Trophoblast cell (in vitro differentiated cells and primary cell): Measurements from ENCODE around the gene ZNF175. TPM values are rescaled to one million over a fixed set of nuclear protein-coding genes. Genes with fewer than 3 reads are reported as not detected.

Experiments
- DNase-seq, 2 donors: peaks; one replicate each; pipeline ENCODE4 v3.0.0-alpha.2; 2016
- H2AFZ ChIP-seq: 2 replicates; pipeline ENCODE4 v1.6.1; 2013; ENCODE audit warnings: low read length, moderate library complexity, mild to moderate bottlenecking; ENCODE audit not compliant: insufficient read depth, poor library complexity
- H2AK5ac ChIP-seq: 2 replicates; pipeline ENCODE4 v1.6.1; 2013; ENCODE audit warnings: mild to moderate bottlenecking, low read length
- H2BK120ac ChIP-seq: 2 replicates; pipeline ENCODE4 v1.6.1; 2013; ENCODE audit warnings: low read length, mild to moderate bottlenecking, moderate library complexity; ENCODE audit not compliant: insufficient read depth, poor library complexity
- H2BK12ac ChIP-seq: 2 replicates; pipeline ENCODE4 v1.6.1; 2013; ENCODE audit warnings: mild to moderate bottlenecking, low read length, moderate library complexity
- H2BK5ac ChIP-seq: 2 replicates; pipeline ENCODE4 v1.6.1; 2013; ENCODE audit warnings: low read length, low read depth, moderate library complexity, mild to moderate bottlenecking; ENCODE audit not compliant: poor library complexity
- H3K14ac ChIP-seq: 2 replicates; pipeline ENCODE4 v1.6.1; 2013; ENCODE audit warnings: mild to moderate bottlenecking, low read length
- H3K18ac ChIP-seq: 2 replicates; pipeline ENCODE4 v1.6.1; 2013; ENCODE audit warnings: mild to moderate bottlenecking, low read length
- H3K23ac ChIP-seq: 2 replicates; pipeline ENCODE4 v1.6.1; 2013; ENCODE audit warnings: low read length
- H3K27ac ChIP-seq: 2 replicates; pipeline ENCODE4 v1.5.1; 2013; ENCODE audit warnings: low read depth, mild to moderate bottlenecking, inconsistent platforms, low read length, moderate library complexity
- H3K27me3 ChIP-seq: 2 replicates; pipeline ENCODE4 v1.6.1; 2013; ENCODE audit warnings: inconsistent platforms, mild to moderate bottlenecking, low read length, moderate library complexity; ENCODE audit not compliant: insufficient read depth
- H3K36me3 ChIP-seq, 2 experiments: 1 replicate in 1 of 2; 2 replicates in 1 of 2; pipeline ENCODE4 v1.6.1; 2013; ENCODE audit warnings: low read length in 2 of 2, mild to moderate bottlenecking in 2 of 2, moderate library complexity in 1 of 2; ENCODE audit not compliant: insufficient read depth in 2 of 2, control insufficient read depth in 1 of 2
- H3K4ac ChIP-seq: 2 replicates; pipeline ENCODE4 v1.6.1; 2013; ENCODE audit warnings: low read depth, mild to moderate bottlenecking, low read length, moderate library complexity
- H3K4me1 ChIP-seq, 2 experiments: 1 replicate in 1 of 2; 2 replicates in 1 of 2; pipeline ENCODE4 v1.6.1; 2013; ENCODE audit warnings: low read length in 2 of 2, mild to moderate bottlenecking in 2 of 2, moderate library complexity in 1 of 2; ENCODE audit not compliant: insufficient read depth in 2 of 2, control insufficient read depth in 1 of 2
- H3K4me2 ChIP-seq: 2 replicates; pipeline ENCODE4 v1.6.1; 2013; ENCODE audit warnings: inconsistent platforms, mild to moderate bottlenecking, low read length, moderate library complexity
- H3K4me3 ChIP-seq: 2 replicates; pipeline ENCODE4 v1.5.1; 2013; ENCODE audit warnings: mild to moderate bottlenecking, low read depth, low read length, inconsistent platforms
- H3K79me1 ChIP-seq: one replicate; pipeline ENCODE4 v1.6.1; 2013; ENCODE audit warnings: low read length
- H3K79me2 ChIP-seq: 2 replicates; pipeline ENCODE4 v1.6.1; 2013; ENCODE audit warnings: low read length, mild to moderate bottlenecking; ENCODE audit not compliant: control insufficient read depth, insufficient read depth, poor library complexity
- H3K9ac ChIP-seq: 2 replicates; pipeline ENCODE4 v1.6.1; 2013; ENCODE audit warnings: mild to moderate bottlenecking, low read length
- H3K9me3 ChIP-seq: 2 replicates; pipeline ENCODE4 v1.6.1; 2013; ENCODE audit warnings: low read depth, mild to moderate bottlenecking, control low read depth, inconsistent platforms, low read length; ENCODE audit not compliant: insufficient read depth
- H4K12ac ChIP-seq: 2 replicates; pipeline ENCODE4 v1.6.1; 2013; ENCODE audit warnings: low read depth, mild to moderate bottlenecking, low read length, moderate library complexity
- H4K8ac ChIP-seq: 2 replicates; pipeline ENCODE4 v1.6.1; 2013; ENCODE audit warnings: low read depth, mild to moderate bottlenecking, low read length, moderate library complexity
- H4K91ac ChIP-seq: one replicate; pipeline ENCODE4 v1.6.1; 2013; ENCODE audit warnings: low read depth, mild to moderate bottlenecking, low read length, moderate library complexity
- WGBS: extraction: QIAGEN DNeasy Blood & Tissue Kit; methylation state at CpG from one replicate; pipeline ENCODE4 v1.1.7; 2013; ENCODE audit warnings: missing lambda C conversion rate; ENCODE audit not compliant: insufficient read length, insufficient coverage; ENCODE audit errors: extremely low coverage; 5-methylcytosine and 5-hydroxymethylcytosine counted together
- polyA plus RNA-seq: library from polyadenylated mRNA; stranded (reverse); fragments of 200-250 nt; gene quantifications from 2 replicates; pipeline ENCODE4 v1.2.3, GENCODE V29; 2013

ZNF175 gene
- 9.4 and 9.7 TPM in 2 replicates for polyA plus RNA-seq

DNA sequence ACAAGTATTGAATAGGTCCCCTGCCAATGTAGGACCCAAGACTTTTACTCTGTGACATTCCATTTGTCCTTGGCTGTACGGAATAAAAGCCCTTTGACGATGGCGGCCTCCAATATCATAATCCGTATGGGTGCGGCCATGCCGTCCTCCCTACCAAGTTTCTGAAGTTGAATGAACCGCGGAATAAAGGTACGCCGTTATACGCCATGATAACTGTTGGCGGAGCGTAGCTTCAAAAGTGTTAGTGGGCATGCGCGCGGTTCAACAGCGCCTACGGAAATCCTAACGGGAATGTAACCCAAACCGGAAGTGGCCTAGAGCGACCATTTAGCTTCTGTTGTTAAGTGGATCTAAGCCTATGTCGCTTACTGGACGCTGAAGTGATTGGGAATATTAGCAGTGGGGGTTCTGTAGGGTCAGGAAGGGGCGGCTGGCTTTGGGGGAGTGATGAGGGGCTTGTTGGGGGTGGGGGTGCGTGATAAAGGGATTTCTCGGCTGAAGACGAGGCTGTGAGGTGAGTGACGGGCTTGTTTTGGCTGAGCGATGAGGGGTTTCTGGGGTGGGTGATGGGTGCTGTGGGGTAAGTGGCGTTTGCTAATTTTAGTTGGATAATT is at the start of gene ZNF175:
ZNF175 (plus strand) TSS at position 322 of the 614 bp plus-strand sequence. CDS start 2,047 bp downstream, outside the sequence.
- H4K12ac ChIP-seq: peak within 1 kb of the TSS; percentile 52
- H2BK120ac ChIP-seq: no peak within 1 kb of the TSS
- H3K4me2 ChIP-seq: peak within 1 kb of the TSS; percentile 79
- no peaks in the 10 kb centered on the region for H3K27me3 ChIP-seq
- H3K4me1 ChIP-seq: peaks cover 9 to 11% of the 10 kb centered on the region in 2 experiments
- peaks cover 4% of the 10 kb centered on the region for H3K79me1 ChIP-seq
- no peak within 1 kb of the TSS for H3K27ac ChIP-seq
- H3K18ac ChIP-seq: peak within 1 kb of the TSS; percentile 73
- DNase-seq: peak; percentile 97 to 100
- H3K9ac ChIP-seq: peak within 1 kb of the TSS; percentile 53
- H3K4me3 ChIP-seq: peak within 1 kb of the TSS; percentile 86
- peak within 1 kb of the TSS; percentile 77 for H3K4ac ChIP-seq
- no peaks in the 10 kb centered on the region for H3K79me2 ChIP-seq
- H3K23ac ChIP-seq: no peak within 1 kb of the TSS
- no CpG with 5 or more reads among the region's 30 CpGs for WGBS
- H3K36me3 ChIP-seq: peaks cover 3 to 9% of the 10 kb centered on the region in 2 experiments
- H4K91ac ChIP-seq: peak within 1 kb of the TSS; percentile 86
- H2BK5ac ChIP-seq: peak within 1 kb of the TSS; percentile 51
- peak within 1 kb of the TSS; percentile 82 for H4K8ac ChIP-seq
- H2AFZ ChIP-seq: peak within 1 kb of the TSS; percentile 33
- H3K9me3 ChIP-seq: peaks cover 2% of the 10 kb centered on the region
- no peak within 1 kb of the TSS for H2BK12ac ChIP-seq
- H2AK5ac ChIP-seq: peak within 1 kb of the TSS; percentile 66
- peak within 1 kb of the TSS; percentile 57 for H3K14ac ChIP-seq

DNA sequence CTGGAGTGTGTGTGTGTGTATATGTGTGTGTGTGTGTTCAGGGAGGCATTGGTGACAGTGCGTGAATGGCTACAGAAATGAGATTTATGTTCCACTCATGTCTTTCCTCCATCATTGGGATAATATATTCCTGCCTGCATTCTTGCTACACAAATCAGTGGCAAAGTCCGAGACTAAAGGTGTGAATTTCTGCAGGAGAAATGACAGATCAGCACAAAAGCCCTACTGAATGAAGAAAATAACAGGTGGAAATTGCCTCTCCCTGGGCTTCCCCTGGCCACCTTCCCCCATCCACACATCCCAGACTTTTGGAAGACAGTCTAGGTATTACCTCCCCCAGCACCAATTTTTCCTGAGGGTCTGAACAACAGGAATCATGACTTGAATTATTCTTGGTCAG is 49.7 kb upstream of the ZNF175 start:
- no peak overlapping the region for H3K18ac ChIP-seq
- no CpG with 5 or more reads among the region's 2 CpGs for WGBS
- H3K23ac ChIP-seq: no peak overlapping the region
- H2BK5ac ChIP-seq: no peak overlapping the region
- H3K27me3 ChIP-seq: no peaks in the 10 kb centered on the region
- H4K8ac ChIP-seq: no peak overlapping the region
- no peaks in the 10 kb centered on the region for H3K79me1 ChIP-seq
- peaks cover 0 to 2% of the 10 kb centered on the region in 2 experiments for H3K36me3 ChIP-seq
- H4K12ac ChIP-seq: no peak overlapping the region
- H3K79me2 ChIP-seq: no peaks in the 10 kb centered on the region
- no peak overlapping the region for H3K14ac ChIP-seq
- no peak overlapping the region for H3K4ac ChIP-seq
- H3K9me3 ChIP-seq: peaks cover 15% of the 10 kb centered on the region
- H4K91ac ChIP-seq: no peak overlapping the region
- no peaks in the 10 kb centered on the region for H3K4me1 ChIP-seq
- DNase-seq: no peak
- H3K4me3 ChIP-seq: no peak overlapping the region
- no peak overlapping the region for H2AK5ac ChIP-seq
- no peak overlapping the region for H3K9ac ChIP-seq
- no peak overlapping the region for H2BK120ac ChIP-seq
- H3K4me2 ChIP-seq: no peak overlapping the region
- no peak overlapping the region for H2BK12ac ChIP-seq
- H2AFZ ChIP-seq: no peak overlapping the region
- no peak overlapping the region for H3K27ac ChIP-seq

DNA sequence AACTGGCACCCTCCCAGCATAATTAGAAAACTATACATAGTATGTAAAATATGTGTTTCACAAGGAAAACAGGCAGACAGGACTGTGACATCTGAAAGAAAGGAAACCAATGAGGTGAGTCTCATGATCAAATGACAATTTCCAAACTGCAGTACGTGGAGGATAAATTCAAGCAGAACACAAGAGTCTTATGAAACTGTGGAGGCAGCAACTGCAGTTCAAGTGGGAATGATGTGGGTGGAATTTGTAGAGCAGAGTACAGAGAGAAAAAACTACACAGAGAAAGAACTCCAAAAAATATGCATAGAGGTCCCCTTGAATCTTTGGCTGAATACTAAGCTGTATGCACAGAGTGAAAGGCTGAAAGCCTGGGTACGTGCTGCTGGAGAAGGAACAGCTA is 49.3 kb upstream of the ZNF175 start:
- H3K9me3 ChIP-seq: peaks cover 15% of the 10 kb centered on the region
- H4K8ac ChIP-seq: no peak overlapping the region
- H2BK5ac ChIP-seq: no peak overlapping the region
- H3K4me2 ChIP-seq: no peak overlapping the region
- no peak overlapping the region for H4K91ac ChIP-seq
- peaks cover 0 to 2% of the 10 kb centered on the region in 2 experiments for H3K36me3 ChIP-seq
- WGBS: no CpG with 5 or more reads among the region's 2 CpGs
- H3K4me1 ChIP-seq: no peaks in the 10 kb centered on the region
- no peak overlapping the region for H2AK5ac ChIP-seq
- no peaks in the 10 kb centered on the region for H3K79me1 ChIP-seq
- H3K27me3 ChIP-seq: no peaks in the 10 kb centered on the region
- H4K12ac ChIP-seq: no peak overlapping the region
- H3K18ac ChIP-seq: no peak overlapping the region
- no peak overlapping the region for H3K23ac ChIP-seq
- no peak overlapping the region for H3K9ac ChIP-seq
- H3K4ac ChIP-seq: no peak overlapping the region
- peak in 1 of 2 donors; percentile 20 for DNase-seq
- no peaks in the 10 kb centered on the region for H3K79me2 ChIP-seq
- H2AFZ ChIP-seq: no peak overlapping the region
- no peak overlapping the region for H3K27ac ChIP-seq
- H3K4me3 ChIP-seq: no peak overlapping the region
- no peak overlapping the region for H2BK120ac ChIP-seq
- no peak overlapping the region for H3K14ac ChIP-seq
- no peak overlapping the region for H2BK12ac ChIP-seq

DNA sequence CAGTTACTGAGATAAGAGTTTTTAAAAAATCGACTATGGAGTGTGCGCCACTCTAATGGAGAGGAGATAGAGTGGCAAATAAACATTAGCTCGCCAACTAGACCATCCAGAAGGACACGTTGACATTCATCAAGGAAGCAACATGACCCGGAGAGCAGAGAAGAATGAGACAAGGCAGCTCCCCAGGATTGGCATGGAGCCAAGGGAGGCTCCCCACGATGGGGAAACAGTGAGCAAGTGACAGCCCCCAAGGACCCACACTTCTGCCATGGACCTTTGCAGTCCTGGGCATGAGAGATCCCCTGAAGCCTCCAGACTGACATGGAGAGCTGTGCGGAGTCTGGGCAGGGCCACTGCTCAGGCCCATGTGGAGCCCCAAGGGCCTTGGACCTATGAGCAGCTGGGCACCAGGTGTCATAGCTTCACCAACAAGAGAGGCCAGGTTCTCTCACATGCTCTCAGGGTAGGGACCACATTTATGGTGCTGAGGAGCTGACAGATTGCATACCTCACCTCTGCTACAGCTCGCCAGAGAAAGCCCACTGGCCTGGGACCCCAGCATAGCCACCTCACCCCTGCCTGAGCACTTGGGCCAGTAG is 46.3 kb upstream of the ZNF175 start:
- Histone ChIP-seq H3K4me1 (no peaks in the 10 kb centered on the region), H3K27me3 (no peaks in the 10 kb centered on the region), H4K12ac (no peak overlapping the region), H3K36me3 (peaks cover 0 to 2% of the 10 kb centered on the region in 2 experiments), H2BK5ac (no peak overlapping the region), H4K8ac (no peak overlapping the region), H2AFZ (no peak overlapping the region), H3K79me2 (no peaks in the 10 kb centered on the region), H3K79me1 (no peaks in the 10 kb centered on the region), H3K4me3 (no peak overlapping the region), H3K14ac (no peak overlapping the region), H3K4me2 (no peak overlapping the region), H2AK5ac (no peak overlapping the region), H2BK12ac (no peak overlapping the region), H3K4ac (no peak overlapping the region), H3K27ac (no peak overlapping the region), H3K23ac (no peak overlapping the region), H3K9ac (no peak overlapping the region), H4K91ac (no peak overlapping the region), H2BK120ac (no peak overlapping the region), H3K9me3 (peaks cover 24% of the 10 kb centered on the region), H3K18ac (no peak overlapping the region)
- no peak for DNase-seq
- WGBS: no CpG with 5 or more reads among the region's 8 CpGs
